ENCODE results near the gene RASAL2.
"Not testable (repeated sequence)": the region's sequence is repeated elsewhere in the genome, so short reads cannot be mapped to it uniquely, and the experiment has no call there.

Gene RASAL2

DNA sequence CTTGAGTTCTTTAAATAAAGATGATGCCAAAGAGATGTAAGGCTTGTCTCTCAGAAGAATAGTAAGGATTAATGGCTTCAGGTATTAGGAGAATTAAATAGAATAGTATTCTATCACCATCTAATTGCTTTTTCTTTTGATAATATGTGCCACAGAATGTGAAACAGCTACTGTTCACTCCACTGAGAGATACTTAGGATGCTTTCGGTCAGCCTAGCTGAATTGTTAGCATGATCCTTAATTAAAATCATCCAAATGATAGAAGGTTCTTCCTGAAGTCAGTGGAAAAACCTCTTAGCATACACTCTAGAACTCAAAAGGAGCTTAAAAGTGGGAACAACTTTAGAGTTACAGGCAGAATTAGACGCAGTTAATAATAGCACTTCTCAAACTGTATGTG is 97.0 kb downstream of the RASAL2 start:
- TF ChIP-seq, protein P1, sequence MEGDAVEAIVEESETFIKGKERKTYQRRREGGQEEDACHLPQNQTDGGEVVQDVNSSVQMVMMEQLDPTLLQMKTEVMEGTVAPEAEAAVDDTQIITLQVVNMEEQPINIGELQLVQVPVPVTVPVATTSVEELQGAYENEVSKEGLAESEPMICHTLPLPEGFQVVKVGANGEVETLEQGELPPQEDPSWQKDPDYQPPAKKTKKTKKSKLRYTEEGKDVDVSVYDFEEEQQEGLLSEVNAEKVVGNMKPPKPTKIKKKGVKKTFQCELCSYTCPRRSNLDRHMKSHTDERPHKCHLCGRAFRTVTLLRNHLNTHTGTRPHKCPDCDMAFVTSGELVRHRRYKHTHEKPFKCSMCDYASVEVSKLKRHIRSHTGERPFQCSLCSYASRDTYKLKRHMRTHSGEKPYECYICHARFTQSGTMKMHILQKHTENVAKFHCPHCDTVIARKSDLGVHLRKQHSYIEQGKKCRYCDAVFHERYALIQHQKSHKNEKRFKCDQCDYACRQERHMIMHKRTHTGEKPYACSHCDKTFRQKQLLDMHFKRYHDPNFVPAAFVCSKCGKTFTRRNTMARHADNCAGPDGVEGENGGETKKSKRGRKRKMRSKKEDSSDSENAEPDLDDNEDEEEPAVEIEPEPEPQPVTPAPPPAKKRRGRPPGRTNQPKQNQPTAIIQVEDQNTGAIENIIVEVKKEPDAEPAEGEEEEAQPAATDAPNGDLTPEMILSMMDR (IDR thresholded peaks at IDR 0.05; ENCODE audit: unreplicated experiment in 3 of 3), result no peak
- Mint-ChIP-seq H3K4me1 (no peaks in the 10 kb centered on the region), H3K36me3 (ENCODE audit: low read depth) (no peaks in the 10 kb centered on the region), H3K27me3 (ENCODE audit: low read depth) (no peaks in the 10 kb centered on the region), H3K9me3 (peaks cover 5% of the 10 kb centered on the region), H3K27ac (no peak overlapping the region), H3K4me3 (no peak overlapping the region)

- Mint-ChIP-seq H3K9me3 (peaks cover under 1% of the 10 kb centered on the region), H3K4me1 (no peaks in the 10 kb centered on the region), H3K27ac (no peak overlapping the region), H3K4me3 (no peak overlapping the region), H3K36me3 (ENCODE audit: low read depth) (no peaks in the 10 kb centered on the region), H3K27me3 (ENCODE audit: low read depth) (no peaks in the 10 kb centered on the region)
- TF ChIP-seq, protein P1 (IDR thresholded peaks at IDR 0.05; ENCODE audit: unreplicated experiment in 3 of 3), result no peak
Measured at GRCh38 chr1:178192686-178193085, 98.8 kb downstream of the RASAL2 start.

DNA sequence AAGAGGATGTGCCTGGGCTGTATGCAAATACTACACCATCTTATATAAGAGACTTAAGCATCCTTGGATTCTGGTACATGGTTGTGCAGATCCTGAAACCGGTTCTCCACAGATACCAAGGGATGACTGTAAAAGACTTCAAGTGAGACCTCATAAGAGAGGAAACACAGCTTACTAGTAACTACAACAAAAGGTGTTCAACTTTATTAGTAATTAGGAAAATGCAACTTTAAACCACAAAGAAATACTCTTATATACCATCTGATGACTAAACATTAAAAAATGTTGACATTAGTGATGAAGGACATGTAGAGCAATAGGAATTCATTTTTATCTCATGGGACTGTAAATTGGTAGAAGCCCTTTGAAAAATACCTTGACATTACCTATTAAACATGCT is 102.7 kb downstream of the RASAL2 start:
- Mint-ChIP-seq H3K27ac (no peak overlapping the region), H3K9me3 (peaks cover 26% of the 10 kb centered on the region), H3K4me3 (no peak overlapping the region), H3K36me3 (ENCODE audit: low read depth) (peaks cover 11% of the 10 kb centered on the region), H3K4me1 (no peaks in the 10 kb centered on the region), H3K27me3 (ENCODE audit: low read depth) (no peaks in the 10 kb centered on the region)
- TF ChIP-seq, protein P1 (IDR thresholded peaks at IDR 0.05; ENCODE audit: unreplicated experiment in 3 of 3), result no peak

DNA sequence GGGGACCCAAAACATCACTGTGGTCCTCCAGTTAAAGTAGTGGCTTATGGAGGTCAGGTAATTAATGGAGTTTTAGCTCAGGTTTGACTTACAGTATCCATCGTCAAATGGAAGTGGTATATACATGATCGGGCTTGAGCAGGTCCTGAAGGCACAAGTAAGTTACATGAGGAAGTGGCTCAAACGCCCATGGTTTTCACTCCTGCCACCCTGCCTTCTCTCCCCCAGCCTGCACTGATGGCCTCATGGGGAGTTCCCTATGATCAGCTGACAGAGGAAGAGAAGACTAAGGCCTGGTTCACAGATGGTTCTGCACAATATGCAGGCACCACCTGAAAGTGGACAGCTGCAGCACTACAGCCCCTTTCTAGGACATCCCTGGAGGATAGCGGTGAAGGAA is 108.2 kb downstream of the RASAL2 start:
- H3K36me3 Mint-ChIP-seq (ENCODE audit: low read depth), result peaks cover 16% of the 10 kb centered on the region
- not testable (repeated sequence) for H3K4me1 Mint-ChIP-seq; H3K27ac Mint-ChIP-seq; H3K4me3 Mint-ChIP-seq; H3K27me3 Mint-ChIP-seq (ENCODE audit: low read depth)
- peaks cover 46% of the 10 kb centered on the region for H3K9me3 Mint-ChIP-seq

GRCh38 chr1:178202546-178202945 is 108.6 kb downstream of the RASAL2 start:
- not testable (repeated sequence) for H3K4me3 Mint-ChIP-seq

DNA sequence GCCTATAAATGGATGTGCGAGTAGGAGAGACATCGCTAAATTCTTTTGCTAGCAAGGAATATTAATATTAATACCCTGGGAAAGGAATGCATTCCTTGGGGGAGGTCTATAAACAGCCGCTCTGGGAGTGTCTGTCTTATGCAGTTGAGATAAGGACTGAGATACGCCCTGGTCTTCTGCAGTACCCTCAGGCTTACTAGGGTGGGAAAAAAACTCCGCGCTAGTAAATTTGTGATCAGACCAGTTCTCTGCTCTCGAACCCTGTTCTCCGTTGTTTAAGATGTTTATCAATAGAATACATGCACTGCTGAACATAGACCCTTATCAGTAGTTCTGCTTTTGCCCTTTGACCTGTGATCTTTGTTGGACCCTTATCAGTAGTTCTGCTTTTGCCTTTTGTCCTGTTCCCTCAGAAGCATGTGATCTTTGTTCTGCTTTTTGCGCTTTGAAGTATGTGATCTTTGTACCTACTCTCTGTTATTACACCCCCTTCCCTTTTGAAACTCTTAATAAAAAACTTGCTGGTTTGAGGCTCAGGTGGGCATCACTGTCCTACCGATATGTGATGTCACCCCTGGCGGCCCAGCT is 114.5 kb downstream of the RASAL2 start:
- peaks cover 35% of the 10 kb centered on the region for H3K36me3 Mint-ChIP-seq (ENCODE audit: low read depth)
- not testable (repeated sequence) for H3K4me1 Mint-ChIP-seq; H3K4me3 Mint-ChIP-seq; H3K27ac Mint-ChIP-seq; H3K27me3 Mint-ChIP-seq (ENCODE audit: low read depth)
- H3K9me3 Mint-ChIP-seq, result peaks cover 52% of the 10 kb centered on the region

More at GRCh38 chr1:178202546-178202945, 108.6 kb downstream of the RASAL2 start:
- H3K36me3 Mint-ChIP-seq (ENCODE audit: low read depth), result peaks cover 16% of the 10 kb centered on the region
- not testable (repeated sequence) for H3K4me1 Mint-ChIP-seq; H3K27ac Mint-ChIP-seq; H3K27me3 Mint-ChIP-seq (ENCODE audit: low read depth)
- H3K9me3 Mint-ChIP-seq, result peaks cover 46% of the 10 kb centered on the region

DNA sequence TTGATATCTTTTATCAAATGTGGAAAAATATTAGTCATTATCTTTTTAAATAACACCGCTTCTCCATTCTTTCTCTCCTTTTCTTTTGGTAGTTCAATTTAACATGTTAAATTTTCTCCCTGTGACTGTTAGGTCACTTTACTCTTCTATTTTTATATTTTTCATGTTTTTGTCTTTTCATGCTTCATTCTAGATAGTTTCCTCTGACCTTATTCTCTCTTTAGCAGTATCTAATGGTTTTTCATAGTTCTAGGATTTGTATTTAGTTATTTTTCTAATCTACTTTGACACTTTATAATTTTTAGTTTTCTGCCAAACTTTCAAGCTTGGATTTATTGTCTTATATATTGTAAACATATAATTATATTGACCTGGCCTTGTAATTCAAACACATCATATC is 116.0 kb downstream of the RASAL2 start:
- H3K36me3 Mint-ChIP-seq (ENCODE audit: low read depth), result peaks cover 35% of the 10 kb centered on the region
- no peak overlapping the region for H3K4me3 Mint-ChIP-seq
- no peaks in the 10 kb centered on the region for H3K4me1 Mint-ChIP-seq
- H3K9me3 Mint-ChIP-seq, result peaks cover 49% of the 10 kb centered on the region
- no peak overlapping the region for H3K27ac Mint-ChIP-seq
- TF ChIP-seq, protein P1 (IDR thresholded peaks at IDR 0.05; ENCODE audit: unreplicated experiment in 3 of 3), result no peak
- H3K27me3 Mint-ChIP-seq (ENCODE audit: low read depth), result no peaks in the 10 kb centered on the region

Data from nephron (organoid).